ENCODE data around the gene FOXA2. TPM values are rescaled to one million over a fixed set of nuclear protein-coding genes. Genes with fewer than 3 reads are reported as not detected.

Gene FOXA2
- total and polyA plus RNA-seq, 2 donors (not counting 3 experiments of a cell fraction or from before 2014, with no cell fraction given) = not detected

DNA sequence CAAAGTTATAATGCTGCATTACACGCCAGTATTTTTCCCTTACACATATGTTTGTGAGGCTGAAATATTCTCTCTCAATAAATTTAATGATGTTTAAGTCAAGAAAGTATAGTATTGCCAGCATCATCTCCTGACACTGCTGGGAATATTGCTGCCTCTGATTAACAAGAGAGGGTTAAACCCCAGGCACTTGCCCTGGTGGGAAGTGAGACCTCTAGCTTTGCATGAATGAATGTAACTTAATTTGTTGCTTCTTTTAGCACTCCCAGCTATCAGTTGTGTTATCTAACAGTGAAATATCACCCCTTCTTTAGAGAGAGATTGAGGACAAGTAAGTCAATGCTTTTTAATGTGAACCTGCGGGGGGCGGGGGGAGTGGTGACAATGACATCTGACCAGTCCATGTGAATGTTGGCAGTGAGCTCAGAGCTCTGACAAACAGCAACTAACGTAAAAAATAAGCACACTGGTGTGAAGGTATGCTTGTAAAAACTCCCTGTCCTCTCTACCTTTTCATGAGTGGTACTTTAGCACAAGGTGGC lies 9.8 kb downstream of the FOXA2 start:
- Histone ChIP-seq H3K27ac (ENCODE audit: insufficient read depth, low read depth, low read length) (no peak overlapping the region), H3K9ac (replicated peaks; ENCODE audit: extremely low read depth, insufficient read depth, low read length) (no peak overlapping the region), H3K9me1 (replicated peaks; ENCODE audit: control insufficient read depth, extremely low read depth, insufficient read depth, low read length) (no peaks in the 10 kb centered on the region), H3K4me2 (ENCODE audit: insufficient read depth, low read length) (no peak overlapping the region), H3K79me2 (ENCODE audit: control insufficient read depth, insufficient read depth, low read length) (no peaks in the 10 kb centered on the region), H2AFZ (ENCODE audit: low read depth, low read length) (no peak overlapping the region), H3K36me3 (ENCODE audit: control insufficient read depth in 2 of 2, extremely low read depth in 1 of 2, insufficient read depth in 2 of 2, low read length in 2 of 2) (no peaks in the 10 kb centered on the region), H4K20me1 (replicated peaks; ENCODE audit: control insufficient read depth, extremely low read depth, insufficient read depth, low read length) (no peaks in the 10 kb centered on the region), H3K27me3 (ENCODE audit: control insufficient read depth in 2 of 2, insufficient read depth in 2 of 2, low read length in 2 of 2) (peaks cover 87 to 96% of the 10 kb centered on the region in 2 experiments), H3K9me3 (replicated peaks; ENCODE audit: control insufficient read depth, insufficient read depth, low read length) (no peaks in the 10 kb centered on the region), H3K4me3 (replicated peaks in 1 of 3; ENCODE audit: insufficient read depth in 1 of 3, low read depth in 1 of 3, low read length in 3 of 3) (no peak overlapping the region), H3K4me1 (ENCODE audit: control insufficient read depth, extremely low read depth, insufficient read depth, low read length) (no peaks in the 10 kb centered on the region)
- BruUV-seq (replicated peaks) = no TSS peak
- TF ChIP-seq POLR2A (IDR thresholded peaks at IDR 0.05; ENCODE audit: low read depth, low read length) (no peak), POLR2AphosphoS5 (IDR thresholded peaks at IDR 0.05; ENCODE audit: insufficient read depth, low read depth, low read length) (no peak), JUN (IDR thresholded peaks at IDR 0.05; ENCODE audit: borderline replicate concordance, insufficient read depth, insufficient read length, low read depth) (no peak), EZH2 (IDR thresholded peaks at IDR 0.05; ENCODE audit: borderline replicate concordance, low read depth, low read length, severe bottlenecking) (no peak), FOS (IDR thresholded peaks at IDR 0.05; ENCODE audit: borderline replicate concordance, insufficient read depth, low read length) (no peak), MYC (IDR thresholded peaks at IDR 0.05; ENCODE audit: low read depth, low read length) (no peak), GATA2 (IDR thresholded peaks at IDR 0.05; ENCODE audit: insufficient read depth, insufficient read length, low read depth, low read length) (no peak)
- TF ChIP-seq, protein P1, sequence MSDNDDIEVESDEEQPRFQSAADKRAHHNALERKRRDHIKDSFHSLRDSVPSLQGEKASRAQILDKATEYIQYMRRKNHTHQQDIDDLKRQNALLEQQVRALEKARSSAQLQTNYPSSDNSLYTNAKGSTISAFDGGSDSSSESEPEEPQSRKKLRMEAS (IDR thresholded peaks at IDR 0.05; ENCODE audit: insufficient read depth, insufficient read length) = no peak
- TF ChIP-seq, protein P2, sequence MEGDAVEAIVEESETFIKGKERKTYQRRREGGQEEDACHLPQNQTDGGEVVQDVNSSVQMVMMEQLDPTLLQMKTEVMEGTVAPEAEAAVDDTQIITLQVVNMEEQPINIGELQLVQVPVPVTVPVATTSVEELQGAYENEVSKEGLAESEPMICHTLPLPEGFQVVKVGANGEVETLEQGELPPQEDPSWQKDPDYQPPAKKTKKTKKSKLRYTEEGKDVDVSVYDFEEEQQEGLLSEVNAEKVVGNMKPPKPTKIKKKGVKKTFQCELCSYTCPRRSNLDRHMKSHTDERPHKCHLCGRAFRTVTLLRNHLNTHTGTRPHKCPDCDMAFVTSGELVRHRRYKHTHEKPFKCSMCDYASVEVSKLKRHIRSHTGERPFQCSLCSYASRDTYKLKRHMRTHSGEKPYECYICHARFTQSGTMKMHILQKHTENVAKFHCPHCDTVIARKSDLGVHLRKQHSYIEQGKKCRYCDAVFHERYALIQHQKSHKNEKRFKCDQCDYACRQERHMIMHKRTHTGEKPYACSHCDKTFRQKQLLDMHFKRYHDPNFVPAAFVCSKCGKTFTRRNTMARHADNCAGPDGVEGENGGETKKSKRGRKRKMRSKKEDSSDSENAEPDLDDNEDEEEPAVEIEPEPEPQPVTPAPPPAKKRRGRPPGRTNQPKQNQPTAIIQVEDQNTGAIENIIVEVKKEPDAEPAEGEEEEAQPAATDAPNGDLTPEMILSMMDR (IDR thresholded peaks at IDR 0.05; ENCODE audit: extremely low read depth in 1 of 2, insufficient read depth in 1 of 2, low read depth in 1 of 2, low read length in 2 of 2) = no peak
- dilution Hi-C loops (cut with MboI; ENCODE audit: extremely low pct_ligation_motif_present, low sequenced_read_pairs) = no loop called here
- FAIRE-seq = no peak
- ChIA-PET CTCF (interaction anchor here (0.7 to 3.0 kb wide), 4 partner anchors 12 to 259 kb away, joined by 3 to 20 read pairs (median 4); no protein-coding TSS in a partner anchor), POLR2A (no interaction called here)
- intact Hi-C loops (cut with micrococcal nuclease) = loop anchor here (5.0 kb wide), 1 partner anchor 62 kb away; no protein-coding TSS in a partner anchor
- no peak for DNase-seq (ENCODE audit: low read depth, low spot score)
